Left ventricle myocardium inferior (tissue), 1 donor: ENCODE results near the gene ANXA2. TPM values are rescaled to one million over a fixed set of nuclear protein-coding genes. Genes with fewer than 3 reads are reported as not detected.

ENCODE experiments used
- DNase-seq: peaks from one replicate; pipeline ENCODE4 v3.0.0-alpha.2; 2020
- H3K27ac ChIP-seq: fragments of 200-600 bp; replicated peaks from 2 replicates; pipeline ENCODE4 v1.8.0; 2021
- H3K27me3 ChIP-seq: fragments of 200-600 bp; 2 replicates; pipeline ENCODE4 v1.8.0; 2021; ENCODE audit warnings: low read depth
- H3K36me3 ChIP-seq: fragments of 200-600 bp; 2 replicates; pipeline ENCODE4 v1.8.0; 2021
- H3K4me1 ChIP-seq: fragments of 200-600 bp; 2 replicates; pipeline ENCODE4 v1.8.0; 2021
- H3K4me3 ChIP-seq: fragments of 200-600 bp; 2 replicates; pipeline ENCODE4 v1.8.0; 2021; ENCODE audit warnings: mild to moderate bottlenecking, moderate library complexity
- H3K9me3 ChIP-seq: fragments of 200-600 bp; replicated peaks from 2 replicates; pipeline ENCODE4 v1.8.0; 2021
- intact Hi-C: fragments of 100-400 bp; cut with micrococcal nuclease; formaldehyde crosslinking; loops from one replicate; pipeline ENCODE4 v1.11.0; 2022
- total RNA-seq: library from RNA; stranded (reverse); fragmentation: NEBNext Ultra II Directional; extraction: Animal tissue kit (Norgen Biotek cat#: 25700); gene quantifications from one replicate; pipeline ENCODE4 v1.2.1, GENCODE V29; 2021
- TF ChIP-seq, protein P1 (sequence below): fragments of 200-600 bp; IDR thresholded peaks from 2 replicates; pipeline ENCODE4 v1.8.0; 2021; ENCODE audit warnings: antibody characterized with exemption, mild to moderate bottlenecking, borderline replicate concordance
- donor health status: DM: no; HTN: yes; CAD: no; lungs with severe emphysema.

The ANXA2 gene
- total RNA-seq, 1 donor from 2014 or later = 123 TPM

DNA sequence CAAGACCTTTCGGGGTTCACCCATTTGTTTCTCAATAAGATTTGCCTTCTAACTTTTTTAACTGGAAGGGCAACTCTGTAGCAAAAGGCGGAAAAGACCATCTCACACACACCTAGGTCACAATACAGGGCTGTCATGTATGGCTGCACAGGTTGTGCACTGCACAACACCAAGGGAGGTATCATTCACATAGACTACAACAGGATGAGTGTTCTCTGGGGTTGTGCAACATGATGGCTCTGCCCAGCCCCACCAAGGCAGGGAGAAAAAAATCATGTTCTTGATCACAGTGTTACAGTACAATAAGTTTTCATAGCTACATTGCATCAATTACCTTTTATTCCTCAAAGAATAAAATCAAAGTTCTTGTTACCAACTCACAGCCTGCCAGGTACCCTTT, 52.8 kb downstream of the ANXA2 start:
- Histone ChIP-seq H3K27ac (no peak overlapping the region), H3K4me3 (no peak overlapping the region), H3K4me1 (no peaks in the 10 kb centered on the region), H3K27me3 (no peaks in the 10 kb centered on the region), H3K36me3 (peaks cover 42% of the 10 kb centered on the region), H3K9me3 (no peaks in the 10 kb centered on the region)
- no peak for DNase-seq
- intact Hi-C loops = no loop called here
- TF ChIP-seq, protein P1, sequence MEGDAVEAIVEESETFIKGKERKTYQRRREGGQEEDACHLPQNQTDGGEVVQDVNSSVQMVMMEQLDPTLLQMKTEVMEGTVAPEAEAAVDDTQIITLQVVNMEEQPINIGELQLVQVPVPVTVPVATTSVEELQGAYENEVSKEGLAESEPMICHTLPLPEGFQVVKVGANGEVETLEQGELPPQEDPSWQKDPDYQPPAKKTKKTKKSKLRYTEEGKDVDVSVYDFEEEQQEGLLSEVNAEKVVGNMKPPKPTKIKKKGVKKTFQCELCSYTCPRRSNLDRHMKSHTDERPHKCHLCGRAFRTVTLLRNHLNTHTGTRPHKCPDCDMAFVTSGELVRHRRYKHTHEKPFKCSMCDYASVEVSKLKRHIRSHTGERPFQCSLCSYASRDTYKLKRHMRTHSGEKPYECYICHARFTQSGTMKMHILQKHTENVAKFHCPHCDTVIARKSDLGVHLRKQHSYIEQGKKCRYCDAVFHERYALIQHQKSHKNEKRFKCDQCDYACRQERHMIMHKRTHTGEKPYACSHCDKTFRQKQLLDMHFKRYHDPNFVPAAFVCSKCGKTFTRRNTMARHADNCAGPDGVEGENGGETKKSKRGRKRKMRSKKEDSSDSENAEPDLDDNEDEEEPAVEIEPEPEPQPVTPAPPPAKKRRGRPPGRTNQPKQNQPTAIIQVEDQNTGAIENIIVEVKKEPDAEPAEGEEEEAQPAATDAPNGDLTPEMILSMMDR = no peak

DNA sequence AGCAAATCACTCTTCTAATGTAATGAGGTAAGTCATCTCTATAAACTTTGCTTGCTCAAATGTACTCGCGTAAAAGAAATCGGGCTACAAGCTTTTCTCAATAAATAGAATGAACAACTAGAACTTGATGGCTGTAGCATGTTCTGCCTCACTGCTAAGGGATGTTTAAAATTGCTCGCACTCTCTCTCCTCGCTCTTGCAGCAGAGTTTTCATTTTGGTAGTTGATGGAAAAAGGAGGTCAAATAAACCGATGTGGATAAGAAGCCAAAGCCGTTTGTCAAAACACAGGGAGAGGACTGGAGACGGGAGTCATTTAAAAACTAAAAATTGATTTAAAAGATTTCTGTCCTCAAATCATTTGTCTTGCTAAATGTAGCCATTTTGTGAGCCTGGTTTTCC, 53.3 kb downstream of the ANXA2 start:
- H3K36me3 ChIP-seq = peaks cover 42% of the 10 kb centered on the region

DNA sequence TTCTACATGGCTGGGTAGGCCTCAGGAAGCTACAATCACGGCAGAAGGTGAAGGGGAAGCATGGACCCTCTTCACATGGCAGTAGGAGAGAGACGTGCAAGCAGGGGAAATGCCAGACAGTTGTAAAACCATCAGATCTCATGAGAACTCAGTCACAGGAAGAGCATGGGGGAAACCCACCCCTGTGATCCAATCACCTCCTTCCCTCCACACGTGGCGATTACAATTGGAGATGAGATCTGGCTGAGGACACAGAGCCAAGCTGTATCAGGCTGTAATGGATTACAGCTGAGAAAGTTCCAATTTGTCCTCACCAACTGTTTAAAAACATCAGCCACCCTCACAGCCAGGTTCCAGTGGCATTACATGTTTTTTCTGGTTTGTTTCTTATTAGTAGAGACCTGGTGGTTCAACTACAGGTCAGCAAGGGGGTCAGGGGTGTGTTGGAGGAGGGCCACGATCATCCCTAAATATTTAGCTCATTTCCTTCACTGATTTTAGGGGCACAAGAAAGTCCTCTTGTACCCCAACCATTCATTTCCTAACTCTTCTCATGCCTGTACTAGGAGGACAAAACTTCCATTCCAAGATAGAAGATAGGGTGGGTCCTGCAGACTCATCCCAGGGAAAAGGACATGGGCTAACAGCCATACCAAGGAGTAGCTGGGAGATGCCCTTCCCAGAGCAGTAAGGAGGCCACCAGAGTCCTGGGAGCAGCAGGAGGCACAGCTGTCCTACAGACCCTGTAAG, 54.4 kb downstream of the ANXA2 start:
- Histone ChIP-seq H3K4me1 (no peaks in the 10 kb centered on the region), H3K27me3 (no peaks in the 10 kb centered on the region), H3K4me3 (no peak overlapping the region), H3K36me3 (peaks cover 35% of the 10 kb centered on the region), H3K27ac (no peak overlapping the region), H3K9me3 (no peaks in the 10 kb centered on the region)
- TF ChIP-seq, protein P1 = no peak
- DNase-seq = no peak
- intact Hi-C loops = no loop called here

More for the DNA sequence above, 53.3 kb downstream of the ANXA2 start:
- Histone ChIP-seq H3K4me1 (no peaks in the 10 kb centered on the region), H3K4me3 (no peak overlapping the region), H3K27ac (no peak overlapping the region), H3K9me3 (no peaks in the 10 kb centered on the region), H3K27me3 (no peaks in the 10 kb centered on the region)
- no peak for DNase-seq
- TF ChIP-seq, protein P1 = no peak
- intact Hi-C loops = no loop called here

DNA sequence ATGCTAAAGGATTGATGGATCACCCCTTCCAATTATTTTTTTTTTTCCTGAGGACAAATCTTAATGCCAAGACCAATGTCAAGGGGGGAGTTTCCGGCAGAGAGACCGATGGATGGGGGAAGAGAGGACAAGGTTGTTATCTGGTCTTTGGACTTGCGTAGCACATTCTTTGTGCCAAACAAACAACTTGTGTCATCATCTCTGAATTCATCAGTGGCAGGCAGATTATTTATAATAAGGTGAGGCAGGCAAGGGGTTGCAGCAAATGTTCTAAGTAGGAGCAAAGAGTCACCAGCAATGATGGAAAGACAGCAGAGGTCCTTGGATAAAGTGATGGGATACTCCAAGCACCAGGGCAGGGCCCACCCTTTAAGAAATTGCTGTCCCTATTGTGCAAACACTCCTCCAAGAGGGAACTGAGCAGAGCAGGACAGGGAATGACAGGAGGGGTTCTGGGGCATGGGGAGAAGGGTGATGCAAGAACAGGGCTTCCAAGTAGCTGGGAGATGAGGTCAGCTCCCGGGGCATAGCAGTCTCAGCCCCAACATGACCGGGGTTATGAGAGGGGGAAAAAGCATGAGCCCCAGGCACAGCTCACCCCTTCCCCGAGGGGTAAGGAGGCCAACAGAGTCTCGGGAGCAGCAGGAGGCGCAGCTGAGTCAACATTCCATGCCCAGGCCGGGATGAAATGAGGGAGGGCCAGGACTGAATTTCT, 57.4 kb downstream of the ANXA2 start:
- Histone ChIP-seq H3K9me3 (no peaks in the 10 kb centered on the region), H3K36me3 (peaks cover 4% of the 10 kb centered on the region), H3K27ac (no peak overlapping the region), H3K4me3 (no peak overlapping the region), H3K27me3 (no peaks in the 10 kb centered on the region), H3K4me1 (no peaks in the 10 kb centered on the region)
- intact Hi-C loops = no loop called here
- no peak for DNase-seq
- TF ChIP-seq, protein P1 = no peak

DNA sequence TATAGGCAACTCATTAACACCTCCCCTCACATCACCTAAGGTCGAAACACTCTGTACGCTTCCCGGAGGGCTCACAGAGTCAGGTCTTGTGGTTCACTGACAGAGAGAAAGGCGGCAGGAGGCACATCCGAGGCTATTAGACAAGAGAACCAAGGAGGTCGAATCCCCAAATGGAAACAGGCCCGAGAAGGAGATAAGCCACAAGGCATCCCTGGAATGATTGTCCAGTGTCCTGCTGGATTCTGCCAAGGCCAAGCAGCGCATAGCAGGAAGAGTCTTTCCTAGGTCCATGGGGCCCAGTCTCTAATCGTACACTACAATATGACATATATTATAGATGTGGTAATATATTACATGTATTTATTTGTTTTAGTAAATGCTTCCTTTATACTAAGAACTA, 58.5 kb downstream of the ANXA2 start:
- DNase-seq = no peak
- intact Hi-C loops = no loop called here
- TF ChIP-seq, protein P1 = no peak
- H3K9me3 ChIP-seq = no peaks in the 10 kb centered on the region
- H3K4me1 ChIP-seq = no peaks in the 10 kb centered on the region
- no peaks in the 10 kb centered on the region for H3K36me3 ChIP-seq
- H3K27ac ChIP-seq = no peak overlapping the region
- H3K27me3 ChIP-seq = no peaks in the 10 kb centered on the region
- no peak overlapping the region for H3K4me3 ChIP-seq
